GM19468 (cell line): ENCODE data around the gene LCP1.
"Not testable (repeated sequence)": the region's sequence is repeated elsewhere in the genome, so short reads cannot be mapped to it uniquely, and the experiment has no call there.

Source experiments
- ATAC-seq: cut with Tn5 transposase; IDR thresholded peaks from one replicate; pipeline ENCODE4 v1.9.1; 2021; ENCODE audit warnings: mild to moderate bottlenecking, moderate library complexity, moderate number of reproducible peaks; ENCODE audit not compliant: unreplicated experiment; ENCODE audit errors: extremely low read depth

Gene LCP1, protein sequence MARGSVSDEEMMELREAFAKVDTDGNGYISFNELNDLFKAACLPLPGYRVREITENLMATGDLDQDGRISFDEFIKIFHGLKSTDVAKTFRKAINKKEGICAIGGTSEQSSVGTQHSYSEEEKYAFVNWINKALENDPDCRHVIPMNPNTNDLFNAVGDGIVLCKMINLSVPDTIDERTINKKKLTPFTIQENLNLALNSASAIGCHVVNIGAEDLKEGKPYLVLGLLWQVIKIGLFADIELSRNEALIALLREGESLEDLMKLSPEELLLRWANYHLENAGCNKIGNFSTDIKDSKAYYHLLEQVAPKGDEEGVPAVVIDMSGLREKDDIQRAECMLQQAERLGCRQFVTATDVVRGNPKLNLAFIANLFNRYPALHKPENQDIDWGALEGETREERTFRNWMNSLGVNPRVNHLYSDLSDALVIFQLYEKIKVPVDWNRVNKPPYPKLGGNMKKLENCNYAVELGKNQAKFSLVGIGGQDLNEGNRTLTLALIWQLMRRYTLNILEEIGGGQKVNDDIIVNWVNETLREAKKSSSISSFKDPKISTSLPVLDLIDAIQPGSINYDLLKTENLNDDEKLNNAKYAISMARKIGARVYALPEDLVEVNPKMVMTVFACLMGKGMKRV

GRCh38 chr13:46181840-46182490, at the start of gene LCP1:
LCP1 (minus strand) TSS chr13:46182177; CDS start chr13:46159662, 22,515 bp downstream.
- peak; percentile 55 for ATAC-seq

DNA sequence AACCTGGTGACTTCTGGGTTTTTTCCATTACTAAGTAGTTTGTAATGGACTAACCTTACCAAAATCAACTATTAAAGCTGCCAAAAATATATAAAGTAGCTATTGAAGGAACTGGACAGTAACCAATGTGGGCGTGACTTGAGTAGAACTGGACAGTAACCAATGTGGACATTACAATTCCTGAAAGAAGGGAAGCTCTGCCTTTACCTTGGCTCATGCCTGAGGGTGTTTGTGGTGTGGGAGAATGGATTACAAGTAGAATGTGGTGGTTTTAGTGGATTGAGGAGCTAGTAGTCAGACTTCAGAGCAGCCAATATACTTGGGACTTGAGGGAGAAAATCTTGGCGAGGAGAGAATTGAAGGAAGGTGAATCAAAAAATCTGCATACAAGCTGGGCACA, 47.3 kb upstream of the LCP1 start:
- no peak for ATAC-seq

- not testable (repeated sequence) for ATAC-seq
Observed at GRCh38 chr13:46220234-46220633, 38.3 kb upstream of the LCP1 start.

DNA sequence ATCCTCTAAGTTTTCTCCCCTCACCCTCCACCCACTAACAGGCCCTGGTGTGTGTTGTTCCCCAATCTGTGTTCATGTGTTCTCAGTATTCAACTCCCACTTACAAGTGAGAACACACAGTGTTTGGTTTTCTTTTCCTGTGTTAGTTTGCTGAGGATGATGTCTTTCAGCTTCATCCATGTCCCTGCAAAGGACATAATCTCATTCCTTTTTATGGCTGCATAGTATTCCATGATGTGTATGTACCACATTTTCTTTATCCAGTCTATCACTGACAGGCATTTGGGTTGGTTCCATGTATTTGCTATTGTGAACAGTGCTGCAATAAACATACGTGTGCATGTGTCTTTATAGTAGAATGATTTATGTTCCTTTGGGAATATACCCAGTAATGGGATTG, 32.8 kb upstream of the LCP1 start:
- not testable (repeated sequence) for ATAC-seq

- ATAC-seq, result no peak
Observed at GRCh38 chr13:46213242-46213641, 31.3 kb upstream of the LCP1 start.

DNA sequence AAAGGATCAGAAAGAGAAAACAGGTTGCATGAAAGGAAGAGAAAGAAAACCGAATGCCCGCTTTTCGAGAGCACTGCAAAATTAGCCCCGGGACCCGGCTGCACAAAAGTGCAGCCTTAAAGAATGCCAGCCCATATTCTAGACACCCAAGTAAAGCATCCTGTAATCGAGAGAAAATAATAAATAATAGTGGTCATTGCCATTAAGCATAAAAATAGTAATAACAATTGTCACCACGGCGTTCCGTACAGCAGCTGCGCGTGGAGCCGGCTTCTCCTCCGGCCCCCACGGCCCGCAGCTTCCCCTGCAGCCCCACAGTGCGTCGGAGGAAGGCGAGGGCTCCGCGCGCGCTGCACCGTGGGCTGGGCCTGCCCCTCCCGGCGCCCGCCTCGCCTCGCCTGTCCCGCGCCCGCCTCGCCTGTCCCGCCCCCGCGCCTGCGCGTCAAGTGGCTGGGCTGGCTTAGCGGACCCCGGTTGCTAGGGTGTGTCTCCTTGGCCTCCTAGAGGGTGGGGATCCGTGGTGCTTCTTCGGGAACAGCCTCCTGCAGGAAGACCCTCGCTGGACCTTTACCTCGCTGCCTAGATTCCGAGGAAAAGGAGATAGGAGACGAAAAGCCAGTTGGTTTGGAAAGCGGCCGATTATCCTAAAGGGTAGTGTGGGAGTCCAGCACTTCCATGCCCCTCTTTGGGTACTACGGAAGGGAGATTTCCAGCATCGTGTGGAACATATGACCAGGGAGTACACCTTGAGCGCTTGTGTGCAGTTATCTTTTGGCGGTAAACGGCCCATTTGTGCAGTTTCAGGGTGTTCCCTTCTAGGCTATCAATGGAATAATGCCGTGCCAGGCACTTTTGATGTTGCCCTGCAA, 29.7 kb upstream of the LCP1 start, which contains the start of gene LRRC63:
LRRC63 (plus strand) TSS at position 446 of the 869 bp plus-strand sequence. CDS start 1,107 bp downstream, outside the sequence.
- peak; percentile 58 for ATAC-seq

- no peak for ATAC-seq
Observed at GRCh38 chr13:46211116-46211482, 29.1 kb upstream of the LCP1 start.

- no peak for ATAC-seq
Observed at GRCh38 chr13:46210362-46211083, 28.5 kb upstream of the LCP1 start.

DNA sequence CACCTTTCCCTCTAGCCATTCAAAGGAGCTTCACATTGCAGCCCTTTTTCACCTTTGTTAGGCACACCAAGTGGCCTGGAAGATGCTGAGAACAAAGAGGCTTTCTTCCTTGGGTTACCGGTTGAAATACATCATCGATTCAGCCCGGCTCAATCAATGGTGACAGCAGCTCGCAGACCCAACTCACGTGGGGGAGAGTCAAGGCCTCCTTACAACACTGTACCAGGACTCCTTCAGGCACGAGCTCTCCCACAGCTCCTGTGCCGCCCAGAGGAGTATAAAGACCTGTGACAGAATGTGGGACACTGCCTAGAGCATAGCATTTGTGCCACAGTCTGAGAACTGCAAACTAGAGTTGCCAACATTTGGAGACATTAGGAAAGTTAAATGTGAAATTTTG, 25.9 kb upstream of the LCP1 start:
- no peak for ATAC-seq

GRCh38 chr13:46206143-46206542, 24.2 kb upstream of the LCP1 start:
- no peak for ATAC-seq

DNA sequence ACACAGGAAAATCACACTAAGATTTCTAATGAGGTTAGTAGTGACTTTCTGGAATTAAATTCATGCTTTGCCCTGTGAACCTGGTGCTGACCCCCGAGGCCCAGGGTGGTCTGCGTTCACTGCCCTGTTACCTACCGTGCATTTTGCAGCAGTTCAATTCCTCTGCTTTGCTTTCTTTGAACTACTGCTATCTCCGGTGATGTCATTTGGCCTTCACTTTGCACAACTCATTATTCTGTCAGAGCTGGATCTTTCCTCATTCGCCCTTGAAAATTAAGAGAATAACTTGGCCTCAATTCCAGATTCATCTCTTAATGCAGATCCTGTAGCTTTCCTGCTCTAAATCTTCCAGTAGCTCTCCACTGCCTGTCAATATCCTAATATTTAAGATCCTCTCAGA, 21.0 kb upstream of the LCP1 start:
- ATAC-seq, result no peak

DNA sequence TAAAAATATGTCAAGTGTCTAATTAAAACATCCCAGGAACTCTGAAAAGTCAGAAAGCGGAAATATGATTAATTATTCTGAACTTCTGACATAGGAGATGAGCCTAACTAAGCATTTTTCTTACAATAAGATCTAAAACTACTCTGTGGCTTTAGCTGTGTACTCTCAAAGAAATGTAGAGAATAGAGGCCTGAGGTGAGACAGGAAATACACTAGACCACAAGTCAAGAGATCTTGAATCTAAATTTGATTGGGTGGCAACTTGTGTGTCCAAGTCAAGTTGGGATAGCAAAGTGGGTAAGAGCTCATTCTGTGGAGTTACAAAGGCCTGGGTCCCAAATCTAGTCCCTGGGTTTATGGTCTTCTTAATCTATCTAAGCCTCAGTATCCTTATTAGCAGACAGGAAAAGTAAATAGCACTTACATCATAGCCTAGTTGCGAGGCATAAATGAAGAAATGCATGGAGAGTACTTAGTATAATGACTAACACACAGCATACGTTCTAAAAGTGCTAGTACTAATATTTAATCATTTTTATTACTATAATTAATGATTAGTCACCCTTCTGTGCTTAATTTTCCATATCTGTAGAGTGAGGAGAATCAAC, 20.3 kb upstream of the LCP1 start:
- no peak for ATAC-seq

GRCh38 chr13:46198696-46199193, 16.8 kb upstream of the LCP1 start:
- no peak for ATAC-seq

DNA sequence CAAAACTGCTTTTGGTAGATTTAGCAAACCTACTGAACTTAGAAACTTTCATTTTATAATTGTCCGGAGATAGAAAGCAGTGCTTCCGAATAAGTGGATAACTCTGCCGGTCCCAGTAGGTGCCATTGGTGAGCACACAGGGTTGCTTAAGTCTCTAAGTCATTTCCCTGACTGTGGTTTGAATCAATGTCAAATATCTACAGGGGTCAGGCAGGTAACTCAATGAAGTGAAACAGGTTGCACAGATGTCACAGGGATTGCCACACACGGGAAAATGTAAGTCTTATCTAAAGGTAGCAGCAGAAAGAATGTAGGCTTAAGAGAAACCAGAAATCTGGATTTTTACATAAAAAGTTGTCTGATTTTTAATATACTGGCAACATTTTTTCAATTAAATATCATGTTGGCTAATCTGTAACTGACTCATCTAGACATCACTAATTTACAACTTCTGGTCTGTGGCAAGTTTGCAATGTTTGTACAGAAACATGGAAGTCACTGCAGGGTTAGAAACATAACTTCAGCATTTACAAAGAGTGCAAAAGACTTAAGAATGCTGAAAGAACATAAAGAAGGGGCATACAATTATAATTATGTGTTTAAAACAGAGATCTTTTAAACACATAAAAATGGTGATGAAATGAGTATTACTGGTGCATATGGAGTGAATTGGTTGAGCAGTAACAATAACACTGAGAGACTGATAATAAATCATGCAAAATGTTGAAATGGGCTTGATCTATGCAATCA, 15.5 kb upstream of the LCP1 start:
- ATAC-seq, result no peak

- ATAC-seq, result no peak
Observed at GRCh38 chr13:46195016-46195415, 13.0 kb upstream of the LCP1 start.

GRCh38 chr13:46192412-46192811, 10.4 kb upstream of the LCP1 start:
- no peak for ATAC-seq

DNA sequence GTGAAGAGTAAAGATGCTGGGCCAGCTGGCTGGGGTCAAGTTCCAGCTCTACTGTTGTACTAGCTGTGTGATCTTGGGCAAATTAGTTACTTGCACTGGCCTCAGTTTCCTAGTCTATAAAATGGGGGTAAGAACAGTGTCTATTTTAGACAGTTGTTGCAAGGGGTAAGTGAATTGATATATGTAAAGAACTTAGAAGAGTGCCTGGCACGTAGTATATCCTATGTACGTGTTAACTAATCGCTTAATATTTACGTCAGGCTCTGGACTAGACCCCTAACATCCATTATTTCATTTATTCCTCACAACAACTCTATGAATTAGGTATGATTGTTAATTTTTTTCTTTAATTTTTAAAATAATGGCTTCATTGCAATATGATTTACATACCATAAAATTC, 3.7 kb upstream of the LCP1 start:
- no peak for ATAC-seq

DNA sequence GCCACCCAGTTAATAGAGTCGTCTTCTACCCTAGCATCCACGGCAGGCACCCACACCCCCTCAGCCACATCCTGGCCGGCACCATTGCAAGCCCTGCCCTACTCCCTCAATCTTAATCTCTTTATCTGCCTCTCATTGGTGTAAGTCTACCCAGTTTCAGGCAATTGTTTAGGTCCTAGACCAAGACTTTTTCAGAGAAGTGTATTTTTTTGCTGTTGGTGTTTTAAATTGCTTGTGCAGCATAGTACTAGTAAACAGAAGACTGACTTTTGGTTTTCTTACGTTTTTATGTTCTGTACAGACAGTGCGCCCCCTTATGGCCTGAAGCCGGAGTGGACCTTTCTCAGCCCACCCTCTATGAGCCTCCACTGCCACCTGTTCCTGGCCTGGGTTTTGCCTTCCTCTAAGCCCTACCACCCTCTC, 2.3 kb upstream of the LCP1 start:
- ATAC-seq, result no peak
